GM06990 (cell line): Measurements from ENCODE around the gene TBCEL.

Experiments
- DNase-seq: peaks from one replicate; pipeline ENCODE4 v3.0.0-alpha.2; 2011; ENCODE audit not compliant: insufficient read length; ENCODE audit errors: extremely low read depth
- H3K27me3 ChIP-seq: replicated peaks from 2 replicates; pipeline ENCODE4 v1.6.0; 2011; ENCODE audit warnings: low read length; ENCODE audit not compliant: control insufficient read depth, insufficient read depth
- H3K36me3 ChIP-seq: 2 replicates; pipeline ENCODE4 v1.5.1; 2011; ENCODE audit warnings: low read length; ENCODE audit not compliant: control insufficient read depth, insufficient read depth
- H3K4me3 ChIP-seq: replicated peaks from 2 replicates; pipeline ENCODE4 v1.5.1; 2011; ENCODE audit warnings: low read depth, mild to moderate bottlenecking, control low read depth, low read length
- TF ChIP-seq, protein P1 (sequence below): IDR thresholded peaks from 2 replicates; pipeline ENCODE4 v1.5.1; 2011; ENCODE audit warnings: low read length, control low read depth, mild to moderate bottlenecking, inconsistent platforms; ENCODE audit not compliant: insufficient read depth, poor library complexity, severe bottlenecking

The TBCEL gene

GRCh38 chr11:121067453-121067852, 43.6 kb downstream of the TBCEL start:
- Histone ChIP-seq H3K36me3 (peaks cover 1% of the 10 kb centered on the region; the same call in 1 of the 2 replicates), H3K4me3 (no peak overlapping the region), H3K27me3 (no peaks in the 10 kb centered on the region)
- DNase-seq: no peak
- TF ChIP-seq, protein P1, sequence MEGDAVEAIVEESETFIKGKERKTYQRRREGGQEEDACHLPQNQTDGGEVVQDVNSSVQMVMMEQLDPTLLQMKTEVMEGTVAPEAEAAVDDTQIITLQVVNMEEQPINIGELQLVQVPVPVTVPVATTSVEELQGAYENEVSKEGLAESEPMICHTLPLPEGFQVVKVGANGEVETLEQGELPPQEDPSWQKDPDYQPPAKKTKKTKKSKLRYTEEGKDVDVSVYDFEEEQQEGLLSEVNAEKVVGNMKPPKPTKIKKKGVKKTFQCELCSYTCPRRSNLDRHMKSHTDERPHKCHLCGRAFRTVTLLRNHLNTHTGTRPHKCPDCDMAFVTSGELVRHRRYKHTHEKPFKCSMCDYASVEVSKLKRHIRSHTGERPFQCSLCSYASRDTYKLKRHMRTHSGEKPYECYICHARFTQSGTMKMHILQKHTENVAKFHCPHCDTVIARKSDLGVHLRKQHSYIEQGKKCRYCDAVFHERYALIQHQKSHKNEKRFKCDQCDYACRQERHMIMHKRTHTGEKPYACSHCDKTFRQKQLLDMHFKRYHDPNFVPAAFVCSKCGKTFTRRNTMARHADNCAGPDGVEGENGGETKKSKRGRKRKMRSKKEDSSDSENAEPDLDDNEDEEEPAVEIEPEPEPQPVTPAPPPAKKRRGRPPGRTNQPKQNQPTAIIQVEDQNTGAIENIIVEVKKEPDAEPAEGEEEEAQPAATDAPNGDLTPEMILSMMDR: no peak

DNA sequence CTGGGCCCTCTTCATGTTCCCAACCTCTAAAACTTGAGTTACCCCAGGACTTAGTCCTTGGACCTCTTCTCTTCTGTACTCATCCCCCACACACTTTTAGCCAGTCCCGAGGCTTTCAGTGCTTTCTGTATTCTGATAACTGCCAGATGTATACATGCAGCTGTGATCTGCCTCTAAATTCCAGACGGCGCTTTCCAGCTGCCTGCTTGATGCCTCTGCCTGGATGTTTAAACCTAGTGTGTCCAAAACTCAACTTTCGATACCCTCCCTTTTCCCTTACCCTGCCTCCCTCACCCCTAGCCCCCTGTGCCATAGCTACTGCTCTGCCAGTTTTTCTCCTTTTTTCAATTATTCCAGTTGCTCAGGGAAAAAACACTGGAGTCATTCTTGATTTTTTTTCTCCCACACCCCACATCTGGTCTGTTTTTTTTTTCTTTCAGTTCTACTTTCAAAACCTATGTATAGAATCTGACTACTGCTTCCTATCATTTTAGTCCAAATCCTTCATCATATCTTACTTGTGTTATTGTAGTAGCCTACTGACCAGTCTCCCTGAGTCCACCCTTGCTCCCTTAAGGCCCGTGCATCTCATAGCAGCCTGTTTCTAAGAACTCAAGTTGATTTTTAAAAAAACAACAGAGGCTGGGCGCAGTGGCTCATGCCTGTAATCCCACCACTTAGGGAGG, 44.2 kb downstream of the TBCEL start:
- H3K36me3 ChIP-seq: no peaks in the 10 kb centered on the region; the same call in 1 of the 2 replicates
- no peaks in the 10 kb centered on the region for H3K27me3 ChIP-seq
- H3K4me3 ChIP-seq: no peak overlapping the region
- TF ChIP-seq, protein P1: no peak
- DNase-seq: no peak

DNA sequence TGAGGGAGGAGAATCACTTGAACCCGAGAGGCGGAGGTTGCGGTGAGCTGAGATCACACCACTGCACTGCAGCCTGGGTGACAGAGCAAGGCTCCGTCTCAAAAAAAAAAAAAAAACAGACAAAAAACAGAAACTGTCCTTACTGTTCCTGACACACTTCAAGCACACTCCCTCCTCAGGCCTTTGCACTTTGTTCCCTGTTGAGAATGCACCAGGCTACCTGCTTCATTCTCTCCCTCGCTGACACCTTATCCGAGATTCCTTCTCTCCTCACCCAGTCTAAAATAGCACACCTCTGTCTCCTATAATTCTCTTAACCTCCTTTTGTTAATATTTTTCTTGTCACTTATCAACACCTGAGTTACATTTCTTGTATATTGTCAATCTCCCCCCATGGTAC, 44.9 kb downstream of the TBCEL start:
- no peak overlapping the region for H3K4me3 ChIP-seq
- no peaks in the 10 kb centered on the region; the same call in 1 of the 2 replicates for H3K36me3 ChIP-seq
- DNase-seq: no peak
- TF ChIP-seq, protein P1: no peak
- H3K27me3 ChIP-seq: no peaks in the 10 kb centered on the region

DNA sequence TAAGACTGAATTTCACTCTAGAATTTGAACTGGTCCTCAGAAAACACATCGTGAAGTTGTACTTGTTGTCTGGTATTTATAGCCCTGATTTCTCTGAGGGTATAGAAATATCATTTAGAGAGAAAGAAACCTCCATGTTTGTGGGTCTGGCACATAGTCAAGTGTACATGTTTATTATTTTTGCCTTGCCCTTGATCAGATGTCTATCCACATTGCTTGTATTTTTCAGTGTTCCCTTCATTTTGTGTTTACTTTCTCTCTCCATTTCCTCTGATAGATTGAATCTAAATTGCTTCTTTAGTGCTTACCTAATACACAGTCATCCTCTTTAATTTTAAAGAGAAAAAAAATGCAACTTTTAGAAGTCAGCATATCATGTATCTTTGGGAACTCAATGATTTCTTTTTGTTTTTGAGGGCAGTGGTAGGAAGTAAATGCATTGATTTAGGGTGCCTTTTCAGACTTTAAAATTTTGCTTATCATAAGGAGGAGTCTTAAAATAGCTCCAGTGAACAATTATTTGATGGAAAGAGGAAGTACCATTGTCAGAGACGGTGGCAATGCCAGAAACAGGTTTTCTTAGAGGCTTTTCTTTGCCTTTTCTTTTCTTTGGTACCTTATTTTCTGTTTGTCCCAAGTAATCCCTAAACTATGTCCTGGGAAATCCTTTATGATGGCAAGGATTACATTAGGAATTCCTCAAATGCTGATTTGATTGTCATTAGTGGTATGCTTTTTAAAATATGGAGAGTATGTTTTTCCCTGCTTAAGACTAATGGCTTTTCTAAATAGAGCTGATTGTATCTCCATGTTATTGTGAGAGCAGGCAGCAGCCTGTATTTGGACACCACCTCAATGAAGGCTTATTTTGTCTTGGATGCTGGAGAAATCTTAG, 47.3 kb downstream of the TBCEL start:
- TF ChIP-seq, protein P1: no peak
- no peak for DNase-seq
- Histone ChIP-seq H3K27me3 (no peaks in the 10 kb centered on the region), H3K4me3 (no peak overlapping the region), H3K36me3 (no peaks in the 10 kb centered on the region; the same call in 1 of the 2 replicates)

DNA sequence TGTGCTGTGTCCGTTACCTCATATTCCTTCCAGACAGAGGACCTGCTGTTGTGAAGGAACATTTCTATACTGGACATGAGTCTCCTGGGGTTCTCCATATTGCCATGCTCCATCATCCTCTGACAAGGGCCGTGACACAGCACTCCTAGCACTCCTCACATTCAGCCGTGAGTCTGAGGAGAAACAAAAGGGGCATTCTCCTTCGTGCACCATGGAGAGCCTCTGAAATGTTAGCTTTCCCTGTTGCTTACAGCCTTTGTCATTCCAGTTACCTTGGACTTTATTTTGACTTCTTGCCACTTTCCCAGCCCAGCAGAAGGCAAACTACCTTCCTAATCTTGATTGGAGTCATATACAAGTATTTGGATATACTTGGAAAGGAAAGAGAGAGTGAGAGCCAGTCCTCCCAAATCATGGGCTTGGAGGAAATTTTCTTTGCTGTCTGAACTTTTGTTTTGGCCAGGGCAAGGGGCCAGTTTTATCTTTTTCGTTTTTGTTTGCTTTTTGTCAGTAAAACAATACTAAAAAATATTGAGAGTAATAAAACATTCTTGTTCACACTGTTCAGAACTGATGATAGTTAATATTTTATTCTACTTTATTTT, 48.0 kb downstream of the TBCEL start:
- no peak overlapping the region for H3K4me3 ChIP-seq
- H3K27me3 ChIP-seq: no peaks in the 10 kb centered on the region
- no peak for DNase-seq
- no peaks in the 10 kb centered on the region; the same call in 1 of the 2 replicates for H3K36me3 ChIP-seq
- TF ChIP-seq, protein P1: no peak
